Body of pancreas (tissue), 4 donors: ENCODE results near the gene SULT2A1.

Source experiments
- POLR2A ChIP-seq, 3 donors: fragments of 450-650 bp; IDR thresholded peaks; one replicate each; pipeline ENCODE4 v1.6.1; 2016; ENCODE audit warnings: antibody characterized with exemption in 3 of 3, mild to moderate bottlenecking in 2 of 3
- TF ChIP-seq, protein P1 (sequence below), 7 experiments: fragments of 450-650 bp in 4 of 7; fragments of 200-600 bp in 3 of 7; sonication (generic) in 3 of 7; IDR thresholded peaks; one replicate each; pipeline ENCODE4 v1.5.1; 2016 to 2019; ENCODE audit warnings: antibody characterized with exemption in 7 of 7

DNA sequence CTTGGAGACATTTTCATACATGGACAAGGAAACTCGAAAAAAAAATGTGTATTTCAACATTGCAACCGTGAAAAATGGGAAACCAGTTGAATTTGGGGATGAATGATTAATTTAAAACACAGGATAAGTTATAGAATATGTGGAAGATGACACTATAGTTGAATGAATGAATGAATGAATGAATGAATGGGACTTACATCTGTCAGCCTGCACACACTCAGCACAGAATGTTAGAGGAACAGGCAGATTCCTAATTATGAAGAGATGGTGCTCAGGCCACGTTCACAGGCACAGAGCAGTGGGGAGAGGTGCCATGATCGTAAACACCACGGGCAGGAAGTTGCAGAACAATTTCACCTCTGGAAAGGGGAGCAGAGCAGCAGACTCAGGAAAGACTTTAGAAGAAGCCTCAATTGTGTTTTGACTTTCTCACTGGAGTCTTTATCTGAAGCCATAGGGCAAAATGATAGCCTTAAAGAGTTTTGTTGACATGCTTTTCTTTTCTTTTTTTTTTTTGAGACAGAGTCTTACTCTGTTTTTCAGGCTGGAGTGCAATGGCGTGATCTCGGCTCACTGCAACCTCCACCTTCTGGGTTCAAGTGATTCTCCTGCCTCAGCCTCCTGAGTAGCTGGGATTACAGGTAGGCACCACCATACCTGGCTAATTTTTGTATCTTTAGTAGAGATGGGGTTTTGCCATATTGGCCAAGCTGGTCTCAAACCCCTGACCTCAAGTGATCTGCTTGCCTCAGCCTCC, 4.9 kb upstream of the SULT2A1 start:
- TF ChIP-seq, protein P1, sequence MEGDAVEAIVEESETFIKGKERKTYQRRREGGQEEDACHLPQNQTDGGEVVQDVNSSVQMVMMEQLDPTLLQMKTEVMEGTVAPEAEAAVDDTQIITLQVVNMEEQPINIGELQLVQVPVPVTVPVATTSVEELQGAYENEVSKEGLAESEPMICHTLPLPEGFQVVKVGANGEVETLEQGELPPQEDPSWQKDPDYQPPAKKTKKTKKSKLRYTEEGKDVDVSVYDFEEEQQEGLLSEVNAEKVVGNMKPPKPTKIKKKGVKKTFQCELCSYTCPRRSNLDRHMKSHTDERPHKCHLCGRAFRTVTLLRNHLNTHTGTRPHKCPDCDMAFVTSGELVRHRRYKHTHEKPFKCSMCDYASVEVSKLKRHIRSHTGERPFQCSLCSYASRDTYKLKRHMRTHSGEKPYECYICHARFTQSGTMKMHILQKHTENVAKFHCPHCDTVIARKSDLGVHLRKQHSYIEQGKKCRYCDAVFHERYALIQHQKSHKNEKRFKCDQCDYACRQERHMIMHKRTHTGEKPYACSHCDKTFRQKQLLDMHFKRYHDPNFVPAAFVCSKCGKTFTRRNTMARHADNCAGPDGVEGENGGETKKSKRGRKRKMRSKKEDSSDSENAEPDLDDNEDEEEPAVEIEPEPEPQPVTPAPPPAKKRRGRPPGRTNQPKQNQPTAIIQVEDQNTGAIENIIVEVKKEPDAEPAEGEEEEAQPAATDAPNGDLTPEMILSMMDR (IDR thresholded peaks at IDR 0.05): no peak
- no peak for TF ChIP-seq POLR2A (IDR thresholded peaks at IDR 0.05)
